NCI-H446 (cell line): ENCODE data around the gene FAM110D.

Experiments used
- DNase-seq, 2 experiments: peaks; one replicate each; lab custom pipeline; 2025; lab: John Stamatoyannopoulos, UW

The FAM110D gene

DNA sequence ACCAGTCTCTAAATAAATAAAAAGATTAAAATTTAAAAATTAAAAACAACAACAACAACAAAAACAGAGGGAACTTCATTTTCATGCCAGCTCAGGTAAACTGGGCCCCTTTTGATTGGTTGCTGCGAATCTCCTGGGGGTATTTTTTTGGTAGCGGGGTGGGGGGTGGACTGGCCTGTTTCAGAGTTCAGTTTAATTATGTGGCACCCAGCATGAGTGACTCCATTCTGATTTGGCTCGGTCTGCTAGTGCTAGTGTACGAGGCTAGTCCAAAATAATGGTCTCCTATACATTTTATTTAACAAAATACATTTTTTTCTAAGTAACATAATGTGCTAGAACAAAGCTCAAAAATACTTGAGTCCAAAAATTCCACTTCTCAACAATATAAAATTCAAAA lies 29.1 kb upstream of the FAM110D start:
- no peak for DNase-seq

DNA sequence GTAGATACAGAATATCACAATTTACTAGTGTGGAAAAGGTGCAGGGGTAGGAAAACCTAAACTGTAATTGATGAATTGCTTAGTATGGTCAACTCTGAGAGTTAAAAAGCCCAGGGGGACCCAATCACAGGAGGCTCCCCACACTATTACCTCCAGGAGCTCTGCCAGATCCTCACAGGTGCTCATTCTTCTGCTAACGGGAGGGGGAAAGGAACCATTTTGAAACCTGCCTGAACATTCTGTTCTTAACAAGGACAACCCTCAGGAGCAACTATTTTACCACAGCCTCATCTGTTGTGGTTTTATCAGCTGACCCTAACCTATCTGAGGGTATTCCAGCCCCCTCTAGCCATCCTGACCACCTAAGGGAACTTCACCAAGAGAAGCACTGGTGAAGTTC lies 28.2 kb upstream of the FAM110D start:
- no peak for DNase-seq

DNA sequence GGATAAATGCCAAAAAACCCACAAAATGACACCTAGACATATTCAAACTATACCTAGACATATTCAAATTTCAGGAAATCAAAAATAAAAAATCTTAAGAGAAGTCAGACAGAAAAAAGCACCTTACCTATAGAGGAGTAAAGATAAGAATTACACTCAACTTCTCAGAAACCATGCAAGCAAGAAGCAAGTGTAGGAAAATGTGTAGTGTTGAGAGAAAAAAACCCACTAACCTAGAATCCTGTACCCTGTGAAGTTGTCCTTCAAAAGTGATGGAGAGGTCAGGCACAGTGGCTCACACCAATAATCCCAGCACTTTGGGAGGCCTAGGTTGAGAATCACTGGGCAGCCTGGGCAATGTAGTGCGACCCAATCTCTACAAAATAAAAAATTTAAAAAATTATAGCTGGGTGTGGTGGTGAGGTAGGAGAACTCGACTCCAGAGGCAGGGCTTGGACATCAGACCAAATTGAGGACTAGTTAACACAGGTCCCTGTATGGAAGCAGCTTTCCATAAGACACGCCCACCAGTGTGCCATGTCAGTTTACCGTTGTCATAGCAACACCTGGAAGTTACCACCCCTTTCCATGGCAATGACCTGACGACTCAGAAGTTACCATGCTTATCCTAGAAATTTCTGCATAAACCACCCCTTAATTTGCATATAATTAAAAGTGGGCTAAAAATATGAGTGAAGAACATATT lies 26.6 kb upstream of the FAM110D start:
- DNase-seq: peak in 1 of 2 experiments; percentile 28

DNA sequence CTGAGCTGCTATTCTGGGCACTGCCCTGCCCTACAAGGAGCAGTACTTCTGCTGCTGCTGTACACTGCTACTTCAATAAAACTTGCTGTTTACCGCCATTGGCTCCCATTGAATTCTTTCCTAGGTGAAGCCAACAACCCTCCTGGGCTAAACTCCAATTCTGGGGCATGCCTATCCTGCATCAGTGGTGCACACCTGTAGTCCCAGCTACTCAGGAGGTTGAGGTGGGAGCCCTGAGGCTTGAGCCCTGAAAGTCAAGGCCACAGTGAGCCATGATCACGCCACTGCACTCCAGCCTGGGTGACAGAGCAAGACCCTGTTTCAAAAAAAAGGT lies 26.1 kb upstream of the FAM110D start:
- DNase-seq: no peak

DNA sequence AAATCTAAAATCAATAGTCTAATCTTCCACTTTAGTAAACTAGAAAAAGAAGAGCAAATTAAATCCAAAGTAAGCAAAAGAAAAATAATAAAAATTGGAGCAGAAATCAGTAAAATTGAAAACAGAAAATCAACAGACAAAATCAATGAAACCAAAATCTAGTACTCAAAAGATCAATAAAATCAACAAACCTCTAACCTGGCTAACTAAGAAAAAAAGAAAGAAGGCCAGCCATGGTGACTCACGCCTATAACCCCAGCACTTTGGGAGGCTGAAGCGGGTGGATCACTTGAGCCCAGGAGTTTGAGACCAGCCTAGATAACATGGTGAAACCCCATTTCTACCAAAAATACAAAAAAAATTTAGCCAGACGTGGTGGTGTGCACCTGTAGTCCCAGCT lies 24.4 kb upstream of the FAM110D start:
- DNase-seq: no peak

DNA sequence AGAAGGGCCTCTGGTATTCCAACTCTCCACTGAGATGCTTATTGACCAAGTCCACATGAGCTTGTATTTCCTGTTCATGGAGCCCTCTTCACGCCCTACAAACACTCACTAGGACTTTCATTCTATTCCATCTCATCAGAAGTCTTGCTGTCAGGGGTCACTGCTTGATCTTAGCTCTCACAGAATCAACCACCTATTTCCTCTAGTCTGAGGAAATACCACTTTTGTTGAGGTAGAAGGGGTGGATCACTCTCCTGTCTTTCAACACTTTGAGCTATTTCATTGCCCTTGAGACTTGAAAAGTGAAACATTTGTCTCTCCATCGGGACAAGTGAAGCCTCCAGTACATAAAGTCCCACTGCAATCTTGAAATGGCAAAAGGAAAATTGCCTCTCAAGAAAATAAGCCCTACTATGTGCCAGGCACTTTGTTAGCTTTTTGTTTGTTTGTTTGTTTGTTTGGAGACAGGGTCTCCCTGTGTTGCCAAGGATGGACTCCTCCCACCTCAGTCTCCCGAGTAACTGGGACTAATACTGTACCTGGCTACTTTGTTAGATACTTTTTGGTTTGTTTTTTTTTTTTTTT lies 19.8 kb upstream of the FAM110D start:
- DNase-seq: no peak

DNA sequence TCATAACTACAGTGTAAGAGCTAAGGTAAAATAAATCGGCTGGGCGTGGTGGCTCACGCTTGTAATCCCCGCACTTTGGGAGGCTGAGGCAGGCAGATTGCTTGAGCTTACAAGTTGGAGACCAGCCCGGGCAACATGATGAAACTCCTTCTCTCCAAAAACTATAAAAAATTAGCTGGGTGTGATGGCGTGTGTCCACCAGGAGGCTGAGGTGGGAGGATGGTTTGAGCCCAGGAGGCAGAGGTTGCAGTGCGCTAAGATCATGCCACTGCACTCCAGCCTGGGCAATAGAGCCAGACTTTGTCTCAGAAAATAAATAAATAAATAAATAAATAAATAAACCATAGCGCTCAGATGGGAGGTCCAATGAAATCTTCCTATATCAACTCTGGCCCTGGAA lies 16.7 kb upstream of the FAM110D start:
- DNase-seq: peak in 1 of 2 experiments; percentile 16

DNA sequence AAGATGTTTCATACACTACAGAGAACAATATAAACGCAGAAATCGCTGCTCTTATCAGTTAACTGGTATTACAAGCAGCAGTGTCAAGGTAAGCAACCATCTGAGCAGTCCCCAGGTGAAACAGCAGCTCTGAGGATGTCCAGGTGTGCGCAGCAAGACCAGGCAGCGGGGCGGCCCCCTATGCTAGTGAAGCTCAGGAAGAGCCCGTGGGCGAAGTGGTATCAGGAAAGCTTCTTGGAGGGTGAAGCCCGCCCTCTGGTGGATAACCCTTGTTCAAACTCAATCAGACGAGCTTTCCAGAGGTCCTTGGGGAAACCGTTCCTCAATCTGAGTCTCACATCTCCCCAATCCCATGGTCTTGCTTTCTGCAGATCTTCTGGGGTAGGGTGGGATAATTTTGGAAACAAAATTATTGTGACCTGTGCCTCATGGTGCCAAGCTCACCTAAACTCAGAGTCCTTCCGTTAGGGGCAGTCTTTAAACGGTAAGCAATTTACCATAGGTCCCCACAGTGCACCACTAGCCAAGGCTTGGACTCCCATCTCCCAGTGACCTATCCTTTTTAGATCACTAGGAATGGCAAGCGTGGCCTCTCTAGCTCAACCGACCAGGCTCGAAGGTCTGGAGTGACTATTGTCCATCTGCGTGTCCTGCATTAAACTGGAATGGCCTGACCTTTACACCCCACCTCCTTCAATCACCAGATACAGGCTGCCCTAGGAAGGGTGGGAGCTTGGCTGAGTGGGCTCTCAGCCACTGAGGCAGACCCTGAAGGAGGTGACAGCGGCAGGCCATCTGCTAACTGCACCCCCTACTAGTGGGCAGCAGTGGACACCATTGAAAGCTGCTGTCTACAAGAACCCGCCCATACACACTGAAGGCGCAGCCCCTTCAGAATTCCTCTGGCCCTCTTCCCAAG lies 13.6 kb upstream of the FAM110D start:
- peak; percentile 89 to 90 for DNase-seq

DNA sequence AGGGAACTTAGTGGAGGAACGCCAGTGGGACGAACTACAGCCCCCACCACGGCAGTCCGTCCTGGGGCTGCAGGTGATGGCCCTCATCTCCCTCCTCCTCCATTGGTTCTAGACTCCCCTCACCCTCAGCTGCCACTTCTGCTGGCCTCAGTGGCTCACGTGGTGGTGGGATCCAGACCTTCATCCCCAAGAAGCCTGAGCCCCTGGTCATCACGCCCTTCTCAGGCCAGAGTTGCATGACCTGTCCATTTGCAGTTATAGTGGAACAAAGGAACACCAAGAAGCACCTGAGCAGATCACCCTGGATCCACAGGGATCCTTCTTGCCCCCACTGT lies 13.0 kb upstream of the FAM110D start:
- DNase-seq: no peak

DNA sequence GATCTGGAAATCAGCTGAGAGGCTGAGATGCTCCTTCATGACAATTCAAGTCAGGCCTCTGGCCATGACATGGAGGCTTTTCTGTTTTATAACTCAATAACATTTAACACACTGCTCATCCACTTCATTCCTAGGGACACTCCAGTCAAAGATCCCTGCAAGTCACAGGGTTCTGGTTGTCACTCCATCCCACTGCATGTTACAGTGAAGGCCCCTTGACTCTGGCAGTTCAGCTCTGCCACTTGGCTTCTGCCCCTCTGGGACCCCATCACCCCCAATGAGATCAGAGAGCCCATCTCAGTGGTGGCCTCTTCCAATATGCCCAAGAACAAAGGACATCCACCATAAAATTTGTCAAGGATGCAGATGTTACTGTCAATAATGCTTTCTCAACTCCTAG lies 10.0 kb upstream of the FAM110D start:
- no peak for DNase-seq

DNA sequence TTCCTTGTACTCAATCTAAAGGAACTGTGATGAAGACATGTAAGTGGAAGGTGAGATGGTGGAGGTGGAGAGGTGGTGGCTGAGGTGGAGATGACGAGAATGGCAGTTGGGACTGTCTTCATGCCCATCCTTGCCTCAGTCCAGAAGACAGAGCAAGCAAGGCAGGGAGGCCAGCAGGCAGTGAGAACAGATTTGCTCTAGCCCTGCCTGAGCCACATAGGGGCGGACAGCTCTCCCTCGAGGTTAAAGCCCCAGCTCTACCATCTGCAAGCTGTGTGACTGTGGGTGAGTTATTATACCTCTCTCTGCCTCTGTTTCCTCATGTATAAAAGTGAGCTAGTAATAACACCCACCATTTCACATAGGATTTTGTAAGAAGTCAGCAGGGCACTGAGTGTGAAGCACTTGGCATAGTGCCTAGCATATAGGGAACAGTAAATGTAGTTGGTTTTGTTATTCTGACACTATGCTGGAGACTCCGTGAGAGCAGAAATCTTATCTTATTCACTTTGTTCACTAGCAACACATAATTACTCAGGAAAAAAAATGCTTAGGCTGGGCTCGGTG lies 4.8 kb upstream of the FAM110D start:
- peak in 1 of 2 experiments; percentile 25 for DNase-seq

DNA sequence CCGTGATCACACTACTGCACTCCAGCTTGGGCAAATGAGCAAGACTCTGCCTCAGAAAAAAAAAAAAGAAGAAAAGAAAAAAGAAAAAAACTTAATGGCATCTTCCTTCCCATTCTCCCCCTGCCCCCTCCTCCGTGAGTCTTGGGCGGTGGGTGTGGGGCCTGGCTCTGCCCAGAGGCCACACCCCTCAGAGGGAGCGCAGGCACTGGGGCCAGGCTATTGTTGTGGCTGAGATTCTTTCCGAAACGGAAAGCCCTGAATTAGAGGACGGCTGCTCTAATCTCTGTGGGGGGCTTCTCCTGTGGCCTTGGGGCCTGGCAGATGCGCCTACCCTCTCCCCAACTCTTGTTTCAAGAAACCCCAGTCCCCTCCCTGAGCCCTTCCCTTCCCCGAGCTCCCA lies 4.1 kb upstream of the FAM110D start:
- DNase-seq: no peak

DNA sequence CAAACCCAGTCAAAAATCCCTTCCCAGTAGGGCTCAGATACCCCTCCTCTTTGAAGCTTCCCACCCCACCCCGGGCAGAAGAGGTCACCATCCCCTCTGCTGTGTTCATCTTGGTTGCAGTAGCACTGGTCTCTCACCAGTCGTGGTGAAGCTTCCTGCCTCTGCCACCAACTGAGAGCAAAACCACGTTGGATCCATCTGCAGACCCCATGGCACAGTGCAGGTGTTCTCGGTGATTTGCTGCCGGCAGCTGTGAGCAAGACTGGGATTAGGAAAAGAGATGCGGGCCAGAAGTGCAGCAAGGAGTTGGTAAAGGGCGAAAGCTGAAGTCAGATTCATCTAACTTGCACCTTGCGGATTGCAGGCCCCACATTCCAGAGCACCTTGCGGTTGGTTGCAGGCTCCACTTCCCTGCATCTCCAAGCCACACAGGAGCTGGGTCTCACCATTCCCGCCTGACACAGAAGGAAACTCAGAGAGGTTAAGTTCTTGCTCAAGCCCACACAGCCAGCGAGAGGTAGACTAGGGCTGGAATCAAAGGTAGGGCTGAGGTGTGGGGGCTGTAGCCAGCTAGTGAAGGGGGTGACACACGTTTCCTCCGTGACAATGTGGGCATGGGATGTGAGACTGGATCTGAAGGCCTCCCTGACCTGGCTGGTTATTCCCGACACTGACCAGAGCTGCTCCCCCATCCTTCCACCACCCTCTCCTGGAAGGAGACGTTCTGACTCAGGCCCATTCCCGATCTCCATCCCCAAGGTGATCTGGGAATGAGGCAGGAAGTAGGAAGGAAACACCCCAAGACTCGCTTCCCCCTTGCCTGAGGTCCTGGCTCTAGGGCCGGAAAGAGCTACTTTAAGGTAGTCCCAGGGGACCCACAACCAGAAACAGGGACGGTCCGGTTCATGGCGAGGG lies 3.3 kb upstream of the FAM110D start:
- no peak for DNase-seq

DNA sequence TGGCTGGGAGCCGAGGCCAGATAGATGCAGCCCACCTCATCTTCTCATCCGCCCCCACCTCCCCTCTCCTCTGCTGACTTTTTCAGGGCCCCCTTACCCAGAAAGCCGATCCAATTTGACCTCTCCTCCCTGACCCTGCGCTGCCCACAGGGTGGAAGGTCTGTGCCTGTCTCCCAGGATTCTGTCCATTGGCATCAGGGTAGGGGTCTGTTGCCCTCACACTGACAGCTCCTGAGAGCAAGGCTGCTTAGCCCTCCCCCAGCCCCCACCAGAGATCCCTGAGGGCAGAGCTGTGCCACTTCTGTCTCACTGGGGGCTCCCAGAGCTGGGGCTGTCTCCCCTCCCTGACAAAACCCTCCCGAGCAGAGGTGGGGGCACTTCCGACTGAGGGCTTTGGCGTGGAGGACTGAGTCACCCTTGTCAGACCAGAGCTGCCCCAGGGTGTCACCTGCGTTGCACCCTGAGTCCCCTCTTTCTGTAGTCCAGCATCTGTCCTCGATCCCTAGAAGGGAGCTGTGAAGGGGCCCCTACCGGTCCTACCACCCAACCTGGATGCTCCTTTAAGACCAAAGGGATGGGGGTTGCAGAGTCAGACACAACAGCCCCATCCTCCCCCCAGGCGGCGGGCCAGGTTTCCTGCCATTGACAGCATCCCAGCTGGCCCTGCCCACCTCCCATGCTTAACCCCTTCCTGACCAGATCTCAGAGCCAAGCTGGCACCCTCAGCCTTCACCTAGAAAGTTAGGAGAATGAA lies 2.4 kb upstream of the FAM110D start:
- peak; percentile 14 to 57 for DNase-seq

DNA sequence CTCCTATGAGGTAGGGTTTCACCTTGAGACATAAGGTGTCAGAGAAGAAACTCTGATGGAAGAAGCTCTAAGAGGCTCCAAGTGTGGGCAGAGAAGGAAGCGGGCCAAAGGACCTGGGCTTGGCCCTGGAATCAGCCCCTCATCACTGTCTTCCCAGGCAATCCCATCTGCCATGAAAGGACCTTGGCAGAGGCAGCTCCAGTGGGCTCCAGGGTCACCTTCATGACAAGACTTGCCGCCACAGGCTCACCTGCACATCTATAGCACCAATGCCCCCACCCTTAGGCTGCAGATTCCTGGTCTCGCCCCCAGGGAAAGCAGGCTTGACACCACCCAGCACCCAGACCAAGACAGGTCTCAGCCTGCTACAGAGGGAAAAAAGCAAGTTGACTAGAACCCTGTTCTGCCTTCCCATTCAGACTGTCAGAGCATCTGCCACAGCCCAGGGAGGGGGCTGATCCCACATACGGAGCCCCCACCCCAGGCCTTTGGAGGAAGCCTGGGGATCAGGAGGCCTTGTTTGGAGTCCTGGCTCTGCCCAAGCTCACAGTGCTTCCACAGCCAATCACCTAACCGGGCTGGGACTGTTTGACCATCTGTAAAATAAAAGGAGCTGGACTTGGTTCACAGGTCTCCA lies 490 bp upstream of the FAM110D start:
- DNase-seq: no peak

DNA sequence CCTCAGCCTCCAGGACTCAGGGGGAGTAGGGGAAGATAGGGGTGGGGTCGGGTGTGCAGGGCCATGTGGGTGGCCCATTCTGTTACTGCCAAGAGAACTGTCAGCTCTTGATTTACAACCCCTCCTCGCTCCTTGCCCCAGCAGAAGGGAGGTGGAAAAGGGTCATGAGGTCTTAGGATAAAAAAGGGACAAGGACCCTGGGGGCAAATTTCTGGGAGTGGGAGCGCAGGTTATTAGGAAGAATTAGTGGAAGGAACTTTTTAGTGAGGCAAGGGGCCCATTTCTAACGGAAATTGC lies 812 bp downstream of the FAM110D start:
- no peak for DNase-seq

DNA sequence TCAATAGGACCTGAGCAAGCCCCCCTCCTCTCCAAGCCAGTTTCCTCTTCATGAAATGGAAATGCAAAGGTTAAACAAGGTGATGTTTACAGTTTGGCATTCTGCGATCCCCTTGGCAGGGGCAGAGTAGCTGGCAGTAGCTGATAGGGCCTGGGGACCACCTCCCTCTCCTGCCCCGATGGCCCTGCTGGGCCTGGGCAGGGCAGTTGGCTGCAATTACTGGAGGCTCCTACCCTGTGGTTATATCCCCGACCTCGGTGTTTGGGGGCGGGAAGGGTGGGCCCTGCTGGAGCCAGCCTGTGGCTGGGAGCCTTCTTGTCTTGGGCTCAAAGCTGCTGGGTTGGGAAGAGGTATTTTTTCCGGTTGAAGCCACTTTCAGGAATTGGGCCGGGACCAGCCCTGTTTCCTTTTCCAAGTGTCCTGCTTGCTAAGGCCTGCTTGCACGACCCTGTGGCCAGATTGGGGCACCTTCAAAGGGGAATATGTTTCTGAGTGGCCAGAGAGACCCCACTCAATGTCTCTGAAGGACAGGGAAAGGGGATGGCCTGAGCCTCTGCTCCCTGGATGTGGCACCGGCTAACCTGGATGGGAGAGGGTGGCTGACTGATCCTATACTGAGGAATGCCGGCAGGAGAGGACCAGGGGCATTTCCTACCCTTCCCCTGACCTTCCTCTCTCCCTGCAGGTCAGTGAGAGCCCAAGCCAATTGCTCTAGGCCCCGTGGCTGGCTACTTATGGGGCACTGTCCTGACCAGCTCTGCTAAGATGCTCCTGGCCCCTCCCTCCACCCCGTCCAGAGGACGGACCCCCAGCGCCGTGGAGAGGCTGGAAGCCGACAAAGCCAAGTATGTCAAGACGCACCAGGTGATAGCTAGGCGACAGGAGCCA lies 1.9 kb downstream of the FAM110D start:
- DNase-seq: peak in 1 of 2 experiments; percentile 31

DNA sequence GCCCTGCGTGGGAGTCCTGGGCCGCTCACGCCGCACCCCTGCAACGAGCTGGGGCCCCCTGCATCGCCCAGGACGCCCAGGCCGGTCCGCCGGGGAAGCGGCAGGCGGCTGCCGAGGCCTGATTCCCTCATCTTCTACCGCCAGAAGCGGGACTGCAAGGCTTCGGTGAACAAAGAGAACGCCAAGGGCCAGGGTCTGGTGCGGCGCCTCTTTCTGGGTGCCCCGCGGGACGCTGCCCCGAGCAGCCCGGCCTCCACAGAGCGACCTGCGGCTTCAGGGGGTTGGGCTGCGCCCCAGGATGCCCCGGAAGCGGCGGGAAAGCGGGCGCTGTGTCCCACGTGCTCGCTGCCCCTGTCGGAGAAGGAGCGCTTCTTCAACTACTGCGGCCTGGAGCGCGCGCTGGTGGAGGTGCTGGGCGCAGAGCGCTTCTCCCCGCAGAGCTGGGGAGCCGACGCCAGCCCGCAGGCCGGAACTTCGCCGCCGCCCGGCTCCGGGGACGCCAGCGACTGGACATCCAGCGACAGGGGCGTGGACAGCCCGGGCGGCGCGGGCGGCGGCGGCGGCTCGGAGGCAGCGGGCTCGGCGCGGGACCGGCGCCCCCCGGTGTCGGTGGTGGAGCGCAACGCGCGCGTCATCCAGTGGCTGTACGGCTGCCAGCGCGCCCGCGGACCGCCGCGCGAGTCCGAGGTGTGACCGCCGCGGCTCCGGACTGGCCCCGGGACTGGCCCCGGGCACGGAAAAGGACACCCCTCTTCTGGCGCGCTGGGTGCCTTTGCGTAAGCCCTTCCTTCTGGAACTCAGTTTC lies 2.7 kb downstream of the FAM110D start:
- DNase-seq: no peak

DNA sequence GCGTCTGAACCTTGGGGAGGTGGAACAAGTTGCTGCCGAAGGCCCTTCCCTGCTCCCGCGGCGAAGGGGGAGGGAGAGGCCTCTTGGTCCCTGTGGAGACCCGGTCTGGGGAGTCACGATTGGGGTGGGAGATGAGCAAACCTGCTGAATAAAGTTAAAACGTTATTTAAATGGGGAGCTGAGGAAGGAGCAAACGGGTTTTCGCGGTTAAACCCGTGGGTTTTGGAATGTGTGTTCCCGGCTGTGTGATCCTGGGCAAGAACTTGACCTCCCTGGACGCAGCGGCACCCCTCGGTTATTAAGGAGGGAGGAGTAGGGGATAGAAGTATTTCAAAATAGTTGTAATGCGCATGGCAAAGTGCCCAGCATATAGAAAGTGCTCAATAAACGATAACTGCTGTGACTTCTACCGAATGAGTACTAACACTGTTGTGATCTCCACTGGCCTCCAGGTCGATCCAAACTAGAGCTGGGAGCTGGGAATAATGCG lies 3.4 kb downstream of the FAM110D start:
- DNase-seq: no peak
